ENCODE data around the gene SCG3. TPM values are rescaled to one million over a fixed set of nuclear protein-coding genes. Genes with fewer than 3 reads are reported as not detected.
"Not testable (repeated sequence)": the region's sequence is repeated elsewhere in the genome, so short reads cannot be mapped to it uniquely, and the experiment has no call there.

The SCG3 gene
- under 1 TPM in 1 of 4 donors, not detected in 3; 0.47 TPM for total RNA-seq

- TF ChIP-seq CTCF (IDR thresholded peaks at IDR 0.05), result no peak
- ATAC-seq (ENCODE audit: low FRiP score), result no peak
- peak; percentile 64 for DNase-seq (ENCODE audit: low spot score)
These were observed at the start of gene SCG3 for GRCh38 chr15:51681303-51681963. Gene SCG3, plus strand, starts transcription at chr15:51681503. Its CDS starts 253 bp downstream, at chr15:51681756.

DNA sequence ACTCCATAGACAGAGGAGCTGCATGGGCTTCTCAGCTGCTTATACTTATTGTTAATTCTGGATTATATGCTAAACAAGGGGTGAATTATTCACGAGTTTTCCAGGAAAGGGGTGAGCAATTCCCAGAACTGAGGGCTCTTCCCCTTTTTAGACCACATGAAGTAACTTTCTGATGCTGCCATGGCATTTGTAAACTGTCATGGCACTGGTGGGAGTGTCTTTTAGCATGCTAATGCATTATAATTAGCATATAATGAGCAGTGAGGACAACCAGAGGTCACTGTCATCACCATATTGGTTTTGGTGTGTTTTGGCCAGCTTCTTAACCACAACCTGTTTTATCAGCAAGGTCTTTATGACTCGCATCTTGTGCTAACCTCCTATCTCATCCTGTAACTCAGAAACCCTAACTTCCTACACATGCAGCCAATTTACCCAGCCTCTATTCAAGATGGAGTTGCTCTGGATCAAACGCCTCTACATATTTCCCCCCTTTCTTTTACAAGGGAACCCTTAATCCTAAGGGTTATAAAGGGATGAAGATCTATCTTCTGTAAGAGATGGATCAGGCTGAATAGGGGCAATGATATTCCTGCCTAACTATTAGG, 46.6 kb upstream of the SCG3 start:
- no peak for TF ChIP-seq CTCF (IDR thresholded peaks at IDR 0.05)
- DNase-seq (ENCODE audit: low spot score) (no peak), ATAC-seq (ENCODE audit: low FRiP score) (no peak)

- no peak for DNase-seq (ENCODE audit: low spot score)
- no peak for TF ChIP-seq CTCF (IDR thresholded peaks at IDR 0.05)
- ATAC-seq (ENCODE audit: low FRiP score), result no peak
These were observed 39.7 kb upstream of the SCG3 start for GRCh38 chr15:51641490-51642130.

DNA sequence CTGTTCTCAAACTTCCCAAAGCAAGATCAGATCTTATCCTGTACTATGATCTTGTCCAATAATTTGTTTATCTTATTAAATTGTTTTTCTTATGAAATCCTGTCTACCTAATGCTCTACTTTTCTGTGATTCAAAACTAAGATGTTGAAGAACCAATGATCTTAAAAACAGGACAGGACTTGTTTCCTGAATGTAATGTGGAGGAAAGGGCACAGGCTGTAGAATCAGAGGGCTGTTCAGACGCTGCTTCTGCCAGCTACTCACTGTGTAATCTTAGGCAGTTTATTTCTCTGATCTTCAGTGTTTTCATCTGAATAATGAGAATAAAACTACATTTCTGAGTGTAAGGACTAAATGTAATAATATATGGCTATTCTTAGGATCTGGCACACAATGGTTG, 38.6 kb upstream of the SCG3 start:
- ATAC-seq (ENCODE audit: low FRiP score) (no peak), DNase-seq (ENCODE audit: low spot score) (no peak)
- no peak for TF ChIP-seq CTCF (IDR thresholded peaks at IDR 0.05)

DNA sequence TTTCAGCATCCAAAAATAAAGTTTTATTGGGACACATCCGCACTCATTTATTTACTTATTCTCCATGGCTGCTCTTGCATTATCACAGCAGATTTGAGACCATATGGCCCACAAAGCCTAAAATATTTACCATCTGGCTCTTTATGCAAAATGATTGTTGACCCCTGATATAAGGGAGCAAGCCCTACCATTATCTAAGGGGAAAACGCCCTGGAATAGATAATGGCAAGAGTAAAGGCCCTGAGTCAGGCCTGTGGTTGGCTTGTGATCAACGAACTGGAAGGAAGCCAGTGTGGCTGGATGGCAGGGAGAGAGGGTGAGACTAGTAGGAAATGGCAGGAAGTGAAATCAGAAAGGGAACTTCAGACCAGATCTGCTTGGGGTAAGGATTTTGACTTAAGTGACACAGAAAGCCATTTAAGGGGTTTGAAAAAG, 34.2 kb upstream of the SCG3 start:
- TF ChIP-seq CTCF (IDR thresholded peaks at IDR 0.05), result no peak
- ATAC-seq (ENCODE audit: low FRiP score), result peak; percentile 23
- DNase-seq (ENCODE audit: low spot score), result no peak

DNA sequence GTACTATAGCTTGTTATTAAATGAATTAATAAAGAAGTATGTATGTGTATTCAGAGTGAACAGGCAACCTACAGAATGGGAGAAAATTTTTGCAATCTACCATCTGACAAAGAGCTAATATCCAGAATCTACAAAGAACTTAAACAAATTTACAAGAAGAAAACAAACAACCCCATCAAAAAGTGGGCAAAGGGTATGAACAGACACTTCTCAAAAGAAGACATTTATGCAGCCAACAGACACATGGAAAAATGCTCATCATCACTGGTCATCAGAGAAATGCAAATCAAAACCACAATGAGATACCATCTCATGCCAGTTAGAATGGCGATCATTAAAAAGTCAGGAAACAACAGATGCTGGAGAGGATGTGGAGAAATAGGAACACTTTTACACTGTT, 33.2 kb upstream of the SCG3 start:
- not testable (repeated sequence) for DNase-seq (ENCODE audit: low spot score); ATAC-seq (ENCODE audit: low FRiP score)

- DNase-seq (ENCODE audit: low spot score), result not testable (repeated sequence)
These were observed 32.7 kb upstream of the SCG3 start for GRCh38 chr15:51648643-51649042.

More at GRCh38 chr15:51648643-51649042, 32.7 kb upstream of the SCG3 start:
- ATAC-seq (ENCODE audit: low FRiP score), result not testable (repeated sequence)

Measured in omental fat pad (tissue), 4 donors.